K562 (cell line): ENCODE measurements around the gene FBXO21. TPM values are rescaled to one million over a fixed set of nuclear protein-coding genes. Genes with fewer than 3 reads are reported as not detected.

Source experiments
- ATAC-seq: fragments of 200-7000 bp; cut with Tn5 transposase; 3 replicates; pipeline ENCODE4 v1.9.1; 2020; ENCODE audit warnings: moderate library complexity
- BruUV-seq: library from RNA; stranded (reverse); fragments of 400-500 nt; replicated peaks from 2 replicates; lab custom pipeline; 2021; lab: Mats Ljungman, UMichigan
- CTCF ChIA-PET: fragments of 300-600 bp; formaldehyde crosslinking; extraction: SDS; loops from one replicate; lab custom pipeline; 2021; ENCODE audit warnings: low intra/inter-chr PET ratio; lab: Yijun Ruan, JAX
- POLR2A ChIA-PET: fragments of 300-600, 350-650 bp; sonication (Branson Sonifier 250); formaldehyde crosslinking; extraction: SDS; loops from one replicate; lab custom pipeline; 2021; ENCODE audit warnings: antibody characterized with exemption, inconsistent platforms; lab: Yijun Ruan, JAX
- DNase-seq, 4 experiments: peaks; one replicate each; pipeline versions ENCODE4 v3.0.0 to v3.0.0-alpha.2; 2011 to 2018; ENCODE audit warnings: low spot score in 3 of 4, mixed read lengths in 3 of 4; ENCODE audit errors: extremely low read depth in 1 of 4
- FAIRE-seq: peaks from 2 replicates; lab custom pipeline; 2011; peaks lifted over from hg19 to GRCh38; lab: Jason Lieb, UNC
- H2AFZ ChIP-seq: 2 replicates; pipeline ENCODE4 v1.6.0; 2011; ENCODE audit warnings: low read depth, low read length, control low read depth, inconsistent platforms
- H3K27ac ChIP-seq: fragments of 200-600 bp; 3 replicates; pipeline ENCODE4 v1.8.0; 2011; ENCODE audit warnings: low read depth, mild to moderate bottlenecking, control low read depth, inconsistent platforms, low read length, moderate library complexity, mixed read lengths; ENCODE audit errors: extremely low read depth
- H3K27me3 ChIP-seq, 2 experiments: fragments of 300-600 bp in 1 of 2; 2 replicates in 1 of 2; 3 replicates in 1 of 2; pipeline versions ENCODE4 v1.6.0 to v1.8.0; 2011; ENCODE audit warnings: inconsistent platforms in 2 of 2, low read length in 2 of 2, mild to moderate bottlenecking in 1 of 2, mixed read lengths in 1 of 2, moderate library complexity in 1 of 2; ENCODE audit not compliant: control insufficient read depth in 2 of 2, insufficient read depth in 2 of 2
- H3K36me3 ChIP-seq: fragments of 300-600 bp; 3 replicates; pipeline ENCODE4 v1.8.0; 2011; ENCODE audit warnings: mild to moderate bottlenecking, low read length, inconsistent platforms; ENCODE audit not compliant: control insufficient read depth, insufficient read depth
- H3K4me1 ChIP-seq, 2 experiments: fragments of 200-600 bp in 1 of 2; replicated peaks in 1 of 2; 2 replicates in 1 of 2; 3 replicates in 1 of 2; pipeline versions ENCODE4 v1.5.1 to v1.8.0; 2011; ENCODE audit warnings: inconsistent platforms in 2 of 2, low read length in 2 of 2, mild to moderate bottlenecking in 1 of 2, mixed read lengths in 1 of 2, moderate library complexity in 1 of 2; ENCODE audit not compliant: control insufficient read depth in 2 of 2, insufficient read depth in 2 of 2
- H3K4me2 ChIP-seq: 2 replicates; pipeline ENCODE4 v1.6.1; 2011; ENCODE audit warnings: low read length, control low read depth, inconsistent platforms, mixed read lengths; ENCODE audit not compliant: insufficient read depth
- H3K4me3 ChIP-seq: fragments of 200-600 bp; sonication (generic), shearing (Covaris generic); 2 replicates; pipeline ENCODE4 v1.5.1; 2016; ENCODE audit warnings: control low read depth, inconsistent platforms
- H3K79me2 ChIP-seq: fragments of 200-600 bp; 3 replicates; pipeline ENCODE4 v1.8.0; 2011; ENCODE audit warnings: low read length, inconsistent platforms; ENCODE audit not compliant: control insufficient read depth, insufficient read depth
- H3K9ac ChIP-seq, 2 experiments: 2 replicates each; pipeline versions ENCODE4 v1.6.0 to v1.6.1; 2011; ENCODE audit warnings: low read depth in 2 of 2, low read length in 2 of 2, control low read depth in 1 of 2, inconsistent platforms in 1 of 2, mild to moderate bottlenecking in 1 of 2, mixed read lengths in 1 of 2; ENCODE audit not compliant: insufficient read depth in 1 of 2
- H3K9me1 ChIP-seq: one replicate; pipeline ENCODE4 v1.6.0; 2011; ENCODE audit warnings: inconsistent platforms, mild to moderate bottlenecking, low read length, moderate library complexity; ENCODE audit not compliant: control insufficient read depth, insufficient read depth
- H3K9me3 ChIP-seq: replicated peaks from 2 replicates; pipeline ENCODE4 v1.5.1; 2011; ENCODE audit warnings: low read depth, low read length, inconsistent platforms; ENCODE audit not compliant: control insufficient read depth, insufficient read depth
- H4K20me1 ChIP-seq: replicated peaks from 2 replicates; pipeline ENCODE4 v1.6.1; 2011; ENCODE audit warnings: low read length, inconsistent platforms, mixed read lengths; ENCODE audit not compliant: control insufficient read depth, insufficient read depth
- CBFA2T3 ChIP-seq: fragments of 450-650 bp; IDR thresholded peaks from 2 replicates; pipeline ENCODE4 v1.6.1; 2017
- ESRRB ChIP-seq: fragments of 250-450 bp; sonication (Bioruptor Pico); IDR thresholded peaks from 2 replicates; pipeline ENCODE4 v1.5.0; 2020; ENCODE audit warnings: mild to moderate bottlenecking, moderate library complexity, borderline replicate concordance
- JUN ChIP-seq, 2 experiments: sonication (generic) in 1 of 2; formaldehyde crosslinking in 1 of 2; IDR thresholded peaks; 2 replicates each; pipeline versions ENCODE4 v1.6.1 to v1.8.0; 2012 to 2022; ENCODE audit warnings: borderline replicate concordance in 2 of 2, mild to moderate bottlenecking in 2 of 2, improper control_type of control experiment in 1 of 2, low read depth in 1 of 2, low read length in 1 of 2, missing genetic modification reagents in 1 of 2
- RUNX1 ChIP-seq: sonication (generic); IDR thresholded peaks from 2 replicates; pipeline ENCODE4 v1.6.1; 2016; ENCODE audit warnings: antibody characterized with exemption, low read depth
- SNIP1 ChIP-seq: fragments of 450-650 bp; IDR thresholded peaks from 2 replicates; pipeline ENCODE4 v1.7.1; 2017; ENCODE audit warnings: low read depth, mild to moderate bottlenecking
- TEAD1 ChIP-seq, 2 experiments: fragments of 450-650 bp in 1 of 2; sonication (generic) in 1 of 2; formaldehyde crosslinking; IDR thresholded peaks; 2 replicates each; pipeline versions ENCODE4 v1.4.0 to v1.8.0; 2020 to 2022; ENCODE audit warnings: mild to moderate bottlenecking in 2 of 2, missing genetic modification reagents in 1 of 2
- ZNF347 ChIP-seq: fragments of 450-650 bp; formaldehyde crosslinking; IDR thresholded peaks from 2 replicates; pipeline ENCODE4 v1.4.0; 2020; ENCODE audit warnings: low read depth, mild to moderate bottlenecking, moderate library complexity
- ZNF75A ChIP-seq: fragments of 450-650 bp; formaldehyde crosslinking; IDR thresholded peaks from 2 replicates; pipeline ENCODE4 v1.4.0; 2020; ENCODE audit warnings: mild to moderate bottlenecking
- WGBS: fragments of 100-300 bp; shearing (Covaris generic); methylation state at CpG from one replicate; pipeline ENCODE4 v1.1.6; 2016; ENCODE audit warnings: low coverage, mixed read lengths; ENCODE audit not compliant: insufficient coverage; ENCODE audit errors: missing lambda C conversion rate; 5-methylcytosine and 5-hydroxymethylcytosine counted together
- in situ Hi-C: fragments of 300-500 bp; cut with MboI; formaldehyde crosslinking; loops from 4 replicates; pipeline ENCODE4 v1.15.0; 2018; ENCODE audit warnings: inconsistent platforms, mixed read lengths
- intact Hi-C: fragments of 100-400 bp; cut with micrococcal nuclease; formaldehyde crosslinking; loops from 2 replicates; pipeline ENCODE4 v1.14.2; 2022
- polyA plus RNA-seq, 8 experiments: library from polyadenylated mRNA; depleted of rRNA in 4 of 8; stranded (reverse) in 5 of 8; unstranded in 3 of 8; fragments of >200 nt; fragmentation: Nextera tagmentation in 2 of 8; fragmentation: Illumina TruSeq in 1 of 8; extraction: Ambion mirVana in 2 of 8; extraction: Trizol in 1 of 8; gene quantifications; 2 replicates each; pipeline versions ENCODE4 v1.2.1 to v1.2.3, GENCODE V29; 2011 to 2014; ENCODE audit warnings: inconsistent platforms in 1 of 8, missing spikeins in 1 of 8
- total RNA-seq, 7 experiments: library from RNA; depleted of rRNA in 6 of 7; stranded (reverse); fragments of >200 nt in 6 of 7; fragmentation: Illumina TruSeq in 2 of 7; extraction: Trizol in 2 of 7; gene quantifications; 2 replicates each; pipeline versions ENCODE4 v1.2.1 to v1.2.3, GENCODE V29; 2011 to 2021; ENCODE audit warnings: low replicate concordance in 1 of 7
- TF ChIP-seq, protein P1 (sequence below): sonication (generic); formaldehyde crosslinking; IDR thresholded peaks from 2 replicates; pipeline ENCODE4 v1.8.0; 2022; ENCODE audit warnings: missing genetic modification reagents, mild to moderate bottlenecking, borderline replicate concordance

Gene FBXO21
- total and polyA plus RNA-seq, 9 of the 15 experiments (the other 6 are each of a cell fraction or from before 2014, with no cell fraction given) = 3.0 to 50.9 (median 9.1) TPM

DNA sequence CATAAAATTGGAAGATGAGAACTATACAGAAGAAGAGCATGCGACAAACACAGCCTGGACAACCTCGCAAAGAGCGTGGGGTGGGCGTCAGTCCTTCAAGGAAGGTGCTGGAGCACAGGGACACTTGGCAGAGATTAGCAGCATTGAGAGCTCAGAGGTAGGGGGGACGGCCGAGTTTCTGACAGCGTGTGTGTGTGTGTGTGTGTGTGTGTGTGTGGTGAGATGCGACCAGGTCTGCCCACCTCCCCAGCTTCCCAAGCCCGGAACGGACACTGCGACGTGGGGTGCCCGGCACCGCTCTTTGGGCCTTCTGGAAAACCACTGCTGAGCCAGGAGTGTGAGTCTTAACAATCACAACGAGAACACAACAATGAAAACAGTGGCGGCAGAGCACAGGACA, 17.9 kb upstream of the FBXO21 start:
- Histone ChIP-seq H3K9me3 (no peaks in the 10 kb centered on the region), H3K27me3 (peaks cover 18 to 57% of the 10 kb centered on the region in 2 experiments), H3K9me1 (no peaks in the 10 kb centered on the region), H3K36me3 (no peaks in the 10 kb centered on the region), H3K79me2 (no peaks in the 10 kb centered on the region), H3K4me1 (no peaks in the 10 kb centered on the region; a peak in 1 of 5 replicates), H4K20me1 (peaks cover 12% of the 10 kb centered on the region; the same call in 1 of the 2 replicates), H3K9ac (no peak overlapping the region), H3K4me2 (no peak overlapping the region), H3K27ac (no peak overlapping the region), H2AFZ (no peak overlapping the region), H3K4me3 (no peak overlapping the region)
- intact Hi-C loops = no loop called here
- no peak for ATAC-seq
- in situ Hi-C loops = no loop called here
- 0% methylated on average over 16 of the region's 16 CpGs for WGBS
- TF ChIP-seq ZNF347 (CRISPR knock-in tag) (no peak), ZNF75A (no peak), ESRRB (no peak), CBFA2T3 (no peak), JUN (IDR thresholded peaks at IDR 0.05; ENCODE audit: borderline replicate concordance, low read depth, low read length) (no peak), JUN (CRISPR knock-in tag; IDR thresholded peaks at IDR 0.05; ENCODE audit: borderline replicate concordance) (no peak), RUNX1 (no peak), TEAD1 (CRISPR knock-in tag; IDR thresholded peaks at IDR 0.05) (no peak), SNIP1 (no peak)
- TF ChIP-seq, protein P1, sequence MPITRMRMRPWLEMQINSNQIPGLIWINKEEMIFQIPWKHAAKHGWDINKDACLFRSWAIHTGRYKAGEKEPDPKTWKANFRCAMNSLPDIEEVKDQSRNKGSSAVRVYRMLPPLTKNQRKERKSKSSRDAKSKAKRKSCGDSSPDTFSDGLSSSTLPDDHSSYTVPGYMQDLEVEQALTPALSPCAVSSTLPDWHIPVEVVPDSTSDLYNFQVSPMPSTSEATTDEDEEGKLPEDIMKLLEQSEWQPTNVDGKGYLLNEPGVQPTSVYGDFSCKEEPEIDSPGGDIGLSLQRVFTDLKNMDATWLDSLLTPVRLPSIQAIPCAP (CRISPR knock-in tag) = no peak
- DNase-seq = no peak
- ChIA-PET CTCF (no interaction called here), POLR2A (interaction anchor here (0.6 kb wide), 1 partner anchor 667 kb away, joined by 3 read pairs; no protein-coding TSS in a partner anchor)
- BruUV-seq = no TSS peak
- no peak for FAIRE-seq
